GM19043 (cell line): Measurements from ENCODE around the gene PIGM.
"Not testable (repeated sequence)": the region's sequence is repeated elsewhere in the genome, so short reads cannot be mapped to it uniquely, and the experiment has no call there.

Source experiments
- ATAC-seq: cut with Tn5 transposase; IDR thresholded peaks from one replicate; pipeline ENCODE4 v1.9.1; 2021; ENCODE audit warnings: low read depth; ENCODE audit not compliant: unreplicated experiment

The PIGM gene

DNA sequence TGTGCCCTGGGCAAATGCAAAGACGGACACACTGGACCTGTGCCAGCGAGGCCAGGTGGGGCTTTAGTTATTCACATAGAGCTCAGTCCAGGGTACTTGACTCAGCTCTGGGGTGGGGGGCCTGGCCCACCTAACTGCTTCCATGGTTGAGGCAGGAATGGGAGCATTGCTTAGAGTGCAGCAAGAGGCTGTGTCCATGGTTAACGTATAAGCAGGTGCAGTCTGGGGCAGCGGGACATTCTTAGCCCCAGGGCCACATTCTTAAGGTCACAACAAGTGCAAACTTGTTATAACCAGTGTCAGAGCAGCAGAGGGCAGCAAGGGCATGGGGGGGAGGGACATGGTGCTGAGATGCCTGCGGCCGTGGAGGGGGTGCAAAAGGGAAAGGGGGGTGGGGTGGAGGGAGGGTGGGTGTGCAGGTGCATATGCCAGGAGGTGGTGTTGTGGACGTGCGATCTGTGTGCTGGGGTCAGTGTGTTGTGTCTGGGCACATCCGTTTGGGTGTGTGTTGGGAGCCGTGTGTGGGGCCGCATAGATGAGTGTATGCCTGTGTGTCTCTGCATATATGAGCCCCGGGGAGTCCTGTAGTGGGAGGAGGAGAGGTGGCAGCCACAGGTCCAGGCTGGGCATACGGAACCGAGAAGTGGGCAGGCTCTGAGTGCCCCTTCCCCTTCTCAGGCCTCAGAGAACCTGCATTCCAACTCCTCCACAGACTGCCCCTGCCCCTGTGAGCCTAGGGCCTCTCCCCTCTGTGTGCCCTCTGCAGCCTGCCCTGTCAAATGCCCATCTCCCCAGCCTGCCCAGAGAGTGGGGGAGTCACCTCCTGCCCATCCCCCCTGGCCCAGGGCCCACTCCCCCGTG, 29.8 kb upstream of the PIGM start:
- no peak for ATAC-seq

DNA sequence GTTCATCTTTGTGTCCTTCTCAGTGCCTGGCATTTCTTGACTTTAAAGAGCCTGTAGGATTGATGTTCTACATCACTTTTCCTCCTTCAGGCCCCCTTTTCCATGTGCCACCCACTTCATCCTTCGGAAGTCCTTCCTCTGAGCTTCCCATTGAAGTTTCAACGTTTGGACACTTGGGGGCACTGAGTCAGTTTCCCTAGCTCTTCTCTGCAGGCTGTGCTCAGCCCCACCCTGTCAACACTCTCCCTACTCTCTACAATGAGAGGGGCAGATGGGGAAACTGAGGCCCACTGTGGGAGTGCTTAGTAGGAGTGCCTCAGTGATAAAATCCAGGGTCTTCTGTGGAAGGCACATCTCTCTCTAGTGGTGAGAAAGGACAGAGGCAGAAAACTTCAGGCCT, 26.3 kb upstream of the PIGM start:
- no peak for ATAC-seq

DNA sequence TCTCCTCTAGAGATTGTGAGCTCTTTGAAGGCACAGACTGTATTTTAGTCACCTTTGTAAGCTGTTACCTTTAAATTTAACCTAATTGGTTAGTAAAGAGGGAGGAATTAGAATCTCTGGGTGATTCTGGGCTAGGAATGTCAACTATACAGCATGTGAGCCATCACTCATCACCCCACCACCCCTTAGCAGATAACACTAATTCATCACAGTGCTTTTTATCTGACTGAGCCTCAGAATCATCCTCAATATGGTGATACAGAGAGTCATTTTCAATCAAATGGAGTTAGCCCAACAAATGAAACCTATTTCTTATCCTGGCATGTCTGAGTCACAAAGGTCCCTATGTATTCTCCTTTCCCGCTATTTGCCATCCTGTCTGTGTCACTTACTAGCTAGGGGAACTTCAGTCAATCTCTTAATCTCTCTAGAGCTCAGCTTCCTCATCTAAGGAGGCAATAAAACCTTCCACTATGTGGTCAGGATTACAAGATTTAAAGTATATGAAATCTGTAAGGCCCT, 24.9 kb upstream of the PIGM start:
- no peak for ATAC-seq

DNA sequence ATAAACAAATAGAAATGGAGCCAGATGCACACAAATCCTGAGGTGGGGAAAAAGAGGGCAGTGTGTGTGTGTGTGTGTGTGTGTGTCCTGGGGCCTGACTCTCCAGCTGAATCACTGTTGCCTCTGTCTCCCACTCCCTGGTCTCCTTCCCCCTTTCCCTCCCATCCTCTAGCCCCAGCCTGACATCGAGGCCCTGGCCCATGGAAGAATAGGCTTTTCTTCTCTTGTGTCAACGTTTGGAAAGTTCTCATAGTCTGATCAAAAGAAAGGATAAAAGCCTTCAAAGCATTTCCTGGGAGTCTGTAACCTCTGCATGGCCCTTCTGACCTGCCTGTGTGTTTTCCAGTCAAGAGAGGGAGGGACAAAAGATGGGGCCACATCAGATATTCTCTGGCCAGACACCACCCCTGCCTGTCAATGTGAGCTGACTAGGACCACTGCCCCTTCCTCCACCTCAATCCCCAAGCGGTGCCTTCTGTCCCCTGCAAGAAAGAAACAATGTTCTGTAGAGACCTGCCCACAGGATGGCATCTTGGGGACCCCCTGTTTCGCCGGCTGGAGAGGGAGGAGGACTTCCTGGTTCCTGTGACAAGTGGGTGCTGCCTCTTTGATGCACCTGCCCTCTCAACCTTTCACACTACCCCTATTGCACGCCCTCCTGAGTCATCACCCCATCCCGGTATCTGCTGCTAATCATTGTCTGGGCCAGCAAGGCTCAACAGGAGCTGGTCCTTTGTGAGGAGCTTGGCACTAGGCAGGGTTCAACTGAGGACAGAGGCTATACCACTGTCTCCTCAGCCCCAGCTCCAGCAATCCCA, 22.0 kb upstream of the PIGM start:
- ATAC-seq = no peak

DNA sequence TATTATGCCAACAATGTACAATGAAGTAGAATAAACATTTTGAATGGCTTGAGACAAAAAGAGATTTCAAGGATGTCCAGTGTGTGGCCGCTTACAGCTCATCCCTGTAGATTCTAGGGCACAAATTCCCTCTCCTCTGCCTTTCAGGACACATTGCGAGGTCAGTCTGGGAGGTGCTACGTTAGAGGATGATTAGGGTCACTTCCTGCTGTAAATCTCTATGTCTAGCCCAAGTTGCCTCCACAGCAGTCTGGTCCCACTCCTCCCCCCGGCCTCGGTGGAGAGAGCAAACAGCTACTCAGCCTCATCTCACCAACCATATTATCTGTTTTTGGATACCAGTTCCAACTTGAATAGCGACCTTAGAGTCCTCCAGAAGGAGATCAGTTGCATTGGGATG, 21.1 kb upstream of the PIGM start:
- no peak for ATAC-seq

DNA sequence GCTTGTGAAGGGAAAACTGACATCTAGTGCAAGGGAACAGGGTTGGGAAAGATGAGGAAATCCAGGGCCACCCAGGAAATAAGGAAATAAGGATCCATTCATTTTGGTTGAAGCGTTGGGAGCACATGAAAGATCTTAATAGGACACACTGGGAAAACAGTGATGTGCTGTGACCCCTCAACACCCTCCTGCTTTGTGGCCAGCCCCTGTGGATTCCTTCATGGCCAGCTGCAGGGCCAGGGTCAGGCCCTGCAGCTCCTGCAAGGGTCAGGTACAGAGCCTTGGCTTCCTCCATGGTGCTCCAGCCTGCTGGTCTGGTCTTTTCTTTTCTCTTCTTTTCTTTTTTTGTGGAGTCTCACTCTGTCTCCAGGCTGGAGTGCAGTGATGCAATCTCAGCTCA, 18.8 kb upstream of the PIGM start:
- ATAC-seq = no peak

DNA sequence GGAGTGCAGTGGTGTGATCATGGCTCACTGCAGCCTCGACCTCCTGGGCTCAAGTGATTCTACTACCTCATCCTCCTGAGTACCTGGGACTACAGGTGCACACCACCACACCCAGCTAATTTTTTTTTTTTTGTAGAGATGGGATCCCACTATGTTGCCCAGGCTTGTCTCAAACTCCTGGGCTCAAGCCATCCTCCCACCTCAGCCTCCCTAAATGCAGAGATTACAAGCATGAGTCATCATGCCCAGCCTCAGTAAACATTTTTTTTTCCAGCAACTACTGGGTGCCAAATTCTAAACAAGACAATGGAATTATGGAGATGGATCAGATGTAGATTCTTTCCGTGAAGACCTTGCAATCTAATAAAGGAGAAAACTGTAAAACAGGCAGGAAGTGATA, 18.4 kb upstream of the PIGM start:
- not testable (repeated sequence) for ATAC-seq

DNA sequence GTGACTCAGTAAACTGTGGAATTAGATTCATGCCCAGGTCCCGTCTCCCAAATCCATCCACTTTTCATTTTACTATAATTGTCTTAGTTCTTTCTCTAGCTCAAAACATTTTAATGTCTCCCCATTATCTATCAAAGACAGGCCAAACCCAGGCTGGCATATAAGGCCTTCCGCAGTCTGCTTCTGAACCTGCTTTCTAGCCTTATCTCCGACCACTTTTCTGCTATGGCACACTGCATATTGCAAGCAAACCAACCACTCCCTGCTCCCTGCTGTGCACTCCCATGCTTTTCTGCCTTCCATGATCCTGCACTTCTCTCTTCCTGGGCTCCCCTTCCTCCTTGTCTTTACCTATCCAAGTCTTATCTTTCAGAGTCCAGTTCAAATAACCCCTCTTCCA, 17.3 kb upstream of the PIGM start:
- ATAC-seq = no peak

DNA sequence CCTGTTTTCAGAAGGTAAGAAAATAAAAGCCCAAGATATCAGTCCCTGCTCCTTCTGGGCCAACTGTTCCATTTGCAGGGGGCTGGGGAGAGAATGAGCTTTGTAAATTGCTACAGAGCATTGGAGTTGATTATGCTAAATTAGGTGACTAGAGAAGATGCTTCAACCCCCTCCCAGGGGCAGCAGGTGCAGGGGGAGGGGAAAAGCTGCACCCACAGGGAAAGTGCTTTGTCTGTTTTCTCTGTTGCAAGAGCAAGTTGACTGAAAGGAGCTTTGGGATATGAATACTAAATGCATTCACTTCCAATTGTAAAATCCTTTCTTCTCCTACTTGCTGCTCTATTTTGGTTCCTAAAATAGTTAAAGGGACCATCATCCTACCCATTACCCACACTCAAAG, 16.5 kb upstream of the PIGM start:
- ATAC-seq = no peak

DNA sequence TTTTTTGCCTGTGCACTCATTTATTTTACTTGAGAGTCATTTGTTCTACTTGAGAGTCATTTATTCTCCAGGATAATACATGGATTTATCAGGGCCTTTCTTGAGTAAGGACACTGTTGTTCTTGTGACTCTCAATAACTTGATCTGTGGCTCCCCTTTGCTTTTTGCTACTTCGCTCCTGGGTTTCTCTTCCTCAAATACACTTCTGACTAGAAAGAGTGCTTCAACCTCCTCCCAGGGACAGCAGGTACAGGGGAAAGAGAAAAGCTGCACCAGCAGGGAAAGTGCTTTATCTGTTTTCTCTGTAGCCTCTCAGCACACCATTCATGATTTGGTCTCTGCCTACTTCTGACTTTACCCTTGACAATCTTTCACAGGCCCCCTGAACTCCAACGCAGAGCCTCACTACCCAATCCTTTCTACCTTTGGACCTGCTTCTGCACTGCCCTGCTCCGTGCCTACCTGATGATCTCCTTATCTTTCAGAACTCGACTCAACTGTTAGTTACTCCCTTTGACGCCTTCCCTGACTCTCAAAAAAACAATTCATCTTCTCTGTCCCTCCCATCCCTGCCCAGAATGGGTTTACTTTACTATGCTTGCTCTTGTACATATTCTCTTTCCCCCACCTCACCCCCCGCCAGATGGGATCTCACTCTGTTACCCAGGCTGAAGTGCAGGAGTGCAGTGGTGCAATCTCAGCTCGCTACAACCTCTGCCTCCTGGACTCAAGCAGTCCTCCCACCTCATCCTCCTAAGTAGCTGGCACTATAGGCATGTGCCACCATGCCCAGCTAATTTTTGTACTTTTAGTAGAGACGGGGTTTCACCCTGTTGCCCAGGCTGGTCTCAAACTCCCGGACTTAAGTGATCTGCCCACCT, 15.6 kb upstream of the PIGM start:
- ATAC-seq = no peak

DNA sequence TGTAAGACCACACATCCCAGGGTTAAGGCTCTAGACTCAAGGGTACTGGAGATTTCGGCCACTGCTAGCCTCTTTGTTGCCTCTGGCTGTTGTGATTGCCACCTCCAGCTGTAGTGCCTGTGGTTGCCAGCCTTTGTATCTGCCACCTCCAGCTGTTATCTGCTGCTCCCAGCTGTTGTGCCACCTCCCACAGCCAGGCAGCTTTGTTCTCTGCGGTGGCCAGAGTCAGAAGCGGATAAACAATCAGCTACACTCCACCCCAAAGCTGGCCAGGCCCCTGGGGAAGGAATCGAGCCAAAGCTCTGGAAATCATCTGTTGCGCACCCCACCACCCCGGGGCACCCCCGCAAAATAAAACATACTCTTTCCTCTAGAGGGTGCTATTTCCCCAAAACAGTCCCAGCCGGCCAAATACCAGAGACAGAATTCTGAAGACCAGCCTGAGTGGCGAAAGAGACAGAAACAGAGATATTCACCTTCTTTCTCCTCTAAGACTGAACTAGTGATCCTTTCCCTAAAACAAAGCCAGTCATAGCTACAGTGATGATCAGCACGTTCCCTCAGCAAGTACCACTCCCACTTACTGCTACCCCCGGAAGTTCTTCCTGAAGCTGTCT, 14.8 kb upstream of the PIGM start:
- no peak for ATAC-seq

DNA sequence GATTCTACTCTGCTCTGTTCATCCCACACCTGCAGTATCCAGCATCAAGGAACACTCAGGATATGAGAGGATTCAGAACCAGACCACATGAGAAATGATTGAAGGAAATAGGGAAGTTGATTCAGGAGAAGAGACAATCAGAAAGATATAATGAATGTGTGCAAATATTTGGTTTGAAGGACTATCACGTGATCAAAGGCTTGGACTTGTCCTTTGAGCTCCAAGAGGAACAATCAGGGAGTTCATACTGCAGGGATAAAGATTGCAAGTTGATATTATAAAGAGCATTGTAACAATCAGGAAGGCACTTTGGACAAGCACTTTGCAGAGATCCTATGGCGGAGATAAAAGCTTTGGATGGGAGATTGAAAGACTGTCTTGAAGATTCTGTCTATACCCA, 13.9 kb upstream of the PIGM start:
- no peak for ATAC-seq

DNA sequence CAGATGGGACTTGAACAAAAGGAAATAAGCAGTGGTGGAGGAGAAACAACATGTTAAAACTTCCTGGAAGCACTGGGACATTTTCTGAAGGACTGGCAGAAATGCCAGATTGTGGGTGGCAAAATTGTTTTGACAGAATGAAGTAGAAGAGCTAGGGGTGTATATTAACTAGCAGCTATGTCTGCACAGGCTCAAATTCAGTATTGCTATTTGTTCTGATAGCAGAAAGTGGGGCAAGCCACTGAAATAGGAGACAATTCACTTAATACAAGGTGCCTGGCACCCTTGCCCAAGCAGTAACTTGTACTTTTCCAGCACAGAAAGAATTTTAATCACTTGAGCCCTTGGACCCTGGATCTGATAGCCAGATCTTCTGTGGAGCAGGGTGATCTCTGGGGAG, 11.8 kb upstream of the PIGM start:
- ATAC-seq = no peak

DNA sequence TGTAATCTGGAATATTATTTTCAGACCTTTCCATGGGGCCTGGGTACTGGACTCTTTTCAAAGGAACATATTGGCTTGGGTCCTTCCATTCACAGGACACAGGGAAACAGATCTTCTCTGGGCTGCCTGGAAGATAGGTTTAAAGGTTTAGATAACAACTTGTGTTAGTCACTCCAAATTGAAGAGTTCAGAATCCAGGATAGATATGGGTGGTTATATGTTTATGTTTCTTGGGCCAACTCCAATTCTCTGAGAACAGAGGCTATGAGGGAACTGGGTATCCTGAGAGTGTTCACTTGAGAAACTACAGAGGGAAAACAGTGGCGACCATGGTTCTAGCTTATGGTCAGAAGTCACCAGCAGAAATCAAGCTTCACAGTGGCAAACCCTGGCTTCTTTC, 8.7 kb upstream of the PIGM start:
- ATAC-seq = no peak

DNA sequence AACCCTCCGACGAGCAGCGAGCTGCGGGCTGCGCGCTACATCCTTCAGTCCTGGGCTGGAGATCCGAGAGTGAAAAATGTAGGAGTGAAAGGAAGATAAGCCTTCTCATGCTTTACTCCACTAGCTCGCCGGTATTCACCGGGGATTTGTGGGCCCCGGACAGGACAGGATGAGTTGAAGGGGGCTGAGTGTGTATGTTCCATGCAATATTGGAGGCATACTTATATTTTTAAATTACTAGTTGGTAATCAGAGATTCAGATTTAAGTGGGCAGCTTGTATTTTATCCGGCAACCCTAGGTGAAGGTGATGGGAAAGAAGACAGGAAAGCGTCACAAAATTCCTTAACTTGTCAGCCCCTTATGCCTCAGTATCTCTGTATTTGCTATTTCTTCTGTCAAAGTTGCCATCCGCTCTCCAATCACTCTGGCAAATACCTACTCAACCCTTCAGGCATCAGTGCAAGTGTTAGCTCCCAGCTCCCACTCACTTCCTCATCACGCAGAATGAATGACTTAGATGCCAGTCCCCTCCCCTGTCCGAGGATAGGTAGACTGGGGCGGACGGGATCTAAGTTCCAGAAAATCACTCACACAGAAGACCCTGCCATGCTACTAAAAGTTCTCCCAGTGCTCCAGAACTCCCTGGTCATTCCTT, 503 bp upstream of the PIGM start:
- ATAC-seq = no peak

DNA sequence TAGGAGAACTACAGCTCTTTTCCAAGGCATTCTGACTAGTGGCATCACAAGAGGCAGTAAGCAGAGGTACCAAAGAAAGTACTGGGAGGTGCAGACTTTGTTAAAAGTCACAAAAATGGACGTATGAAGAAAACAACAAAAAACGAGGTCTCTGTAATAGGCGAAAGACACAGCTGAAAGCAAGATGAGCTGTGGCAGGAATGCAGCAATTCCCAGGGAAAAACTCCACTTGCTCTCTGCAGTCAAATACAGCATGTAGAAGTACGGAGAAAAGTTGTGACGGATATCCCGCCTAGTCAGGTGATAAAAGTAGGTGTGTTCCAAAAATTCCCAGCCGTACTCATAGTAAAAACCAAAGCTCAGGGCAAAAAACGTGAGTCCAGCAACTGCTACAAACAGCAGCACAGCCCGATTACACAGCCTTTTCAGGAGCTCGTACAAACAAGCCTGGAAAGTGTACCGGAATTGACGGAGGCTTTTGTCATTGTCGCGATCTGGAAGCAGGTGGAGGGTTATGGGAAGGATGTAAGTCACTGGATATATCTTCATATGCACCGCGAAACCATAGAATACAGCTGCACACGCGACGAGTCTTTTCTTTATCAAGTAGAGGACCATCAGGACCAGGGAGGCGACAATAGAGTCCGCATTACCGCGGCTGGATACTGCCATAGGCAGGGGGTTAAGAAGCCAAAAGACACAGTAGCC, 979 bp downstream of the PIGM start:
- ATAC-seq = no peak

DNA sequence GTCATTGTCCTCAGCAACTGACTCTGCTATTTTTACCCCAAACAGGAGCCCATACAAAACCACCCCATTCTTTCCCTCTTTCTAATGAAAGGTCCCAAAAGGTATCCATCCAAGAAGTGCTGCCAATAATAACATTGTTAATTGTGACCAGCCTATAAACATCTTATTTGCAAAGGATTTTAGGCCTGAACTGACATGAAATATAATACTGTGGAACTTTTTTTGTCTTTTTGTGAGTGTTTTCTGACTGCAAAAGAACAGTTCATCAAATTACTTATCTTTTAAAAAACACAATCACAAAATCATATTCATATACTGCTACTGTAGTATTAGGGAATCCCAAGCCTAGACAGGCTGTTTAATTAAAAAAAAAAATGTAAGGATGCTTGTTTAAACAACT, 3.4 kb downstream of the PIGM start:
- no peak for ATAC-seq

DNA sequence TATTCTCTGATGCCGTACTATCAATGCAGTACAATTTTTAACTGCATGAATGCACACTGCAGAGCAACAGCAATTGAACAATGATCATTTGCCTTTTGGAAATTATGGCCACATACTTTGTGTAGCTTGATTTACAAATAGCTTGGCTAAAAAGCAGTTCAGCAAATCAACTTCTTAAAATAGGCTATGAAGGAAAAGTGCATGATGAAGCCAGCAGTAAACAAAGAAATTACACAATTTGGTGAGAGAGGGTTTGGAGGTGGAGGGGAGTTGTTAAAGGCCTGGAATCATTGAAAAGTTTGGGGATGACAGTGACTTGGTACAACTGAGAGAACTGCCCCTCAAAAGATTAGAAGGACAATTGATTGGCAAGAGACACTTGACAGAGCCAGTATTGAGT, 6.5 kb downstream of the PIGM start:
- ATAC-seq = no peak

DNA sequence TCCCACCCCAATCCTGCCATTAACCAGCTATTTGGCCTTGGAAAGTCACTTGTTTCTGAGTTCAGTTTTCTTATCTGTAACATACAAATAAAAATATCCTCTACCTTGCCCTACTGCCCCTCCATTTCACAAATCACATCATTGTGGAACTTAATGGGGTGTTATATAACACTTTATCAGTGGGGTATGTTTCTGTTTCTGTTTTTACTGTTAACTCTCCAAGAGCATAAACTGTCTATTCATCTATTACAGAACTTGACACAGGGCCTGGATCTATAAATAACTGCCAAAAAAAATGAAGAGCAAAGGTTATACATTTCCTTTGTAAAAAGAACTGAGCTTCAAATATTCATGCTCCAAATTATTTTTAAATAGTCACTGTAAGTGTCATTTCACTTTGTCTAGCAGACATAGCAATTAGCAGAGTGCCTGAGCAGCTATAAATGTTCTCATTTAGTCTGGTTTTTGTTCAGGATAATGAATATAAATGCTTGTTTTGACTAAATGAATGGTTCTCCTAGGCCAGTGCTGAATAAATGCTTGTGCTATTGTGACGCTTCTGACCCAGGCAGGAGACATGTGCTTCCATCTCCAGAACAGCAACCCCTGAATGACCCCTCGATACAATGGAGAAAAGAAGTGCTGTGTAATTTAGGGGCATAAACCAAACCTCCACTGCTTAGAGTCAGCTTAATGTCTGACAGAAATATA, 7.4 kb downstream of the PIGM start:
- no peak for ATAC-seq
